AG04449 (cell line): Measurements from ENCODE around the gene TANGO6.
"Not testable (repeated sequence)": the region's sequence is repeated elsewhere in the genome, so short reads cannot be mapped to it uniquely, and the experiment has no call there.

Experiments
- CTCF ChIA-PET: fragments of 350-600 bp; formaldehyde crosslinking; extraction: SDS; loops from one replicate; lab custom pipeline; 2021; ENCODE audit warnings: antibody characterized with exemption; lab: Yijun Ruan, JAX
- POLR2A ChIA-PET: fragments of 400-600, 350-600 bp; formaldehyde crosslinking; extraction: SDS; loops from one replicate; lab custom pipeline; 2020; ENCODE audit warnings: antibody characterized with exemption, inconsistent platforms; lab: Yijun Ruan, JAX
- DNase-seq: peaks from one replicate; pipeline ENCODE4 v3.0.0-alpha.2; 2010; ENCODE audit warnings: low read depth, low spot score
- H3K4me3 ChIP-seq: 2 replicates; pipeline ENCODE4 v1.5.1; 2011; ENCODE audit warnings: low read depth, mild to moderate bottlenecking, control low read depth, low read length
- TF ChIP-seq, protein P1 (sequence below): IDR thresholded peaks from one replicate; pipeline ENCODE4 v1.5.1; 2011; ENCODE audit warnings: mild to moderate bottlenecking, moderate library complexity, low read length, control low read depth, inconsistent platforms; ENCODE audit not compliant: insufficient read depth; ENCODE audit errors: missing control alignments

Gene TANGO6

GRCh38 chr16:68980695-68981315, 137.5 kb downstream of the TANGO6 start:
- ChIA-PET CTCF (interaction anchor here (1.4 kb wide), 1 partner anchor 391 kb away, joined by 3 read pairs; no protein-coding TSS in a partner anchor), POLR2A (no interaction called here)
- TF ChIP-seq, protein P1, sequence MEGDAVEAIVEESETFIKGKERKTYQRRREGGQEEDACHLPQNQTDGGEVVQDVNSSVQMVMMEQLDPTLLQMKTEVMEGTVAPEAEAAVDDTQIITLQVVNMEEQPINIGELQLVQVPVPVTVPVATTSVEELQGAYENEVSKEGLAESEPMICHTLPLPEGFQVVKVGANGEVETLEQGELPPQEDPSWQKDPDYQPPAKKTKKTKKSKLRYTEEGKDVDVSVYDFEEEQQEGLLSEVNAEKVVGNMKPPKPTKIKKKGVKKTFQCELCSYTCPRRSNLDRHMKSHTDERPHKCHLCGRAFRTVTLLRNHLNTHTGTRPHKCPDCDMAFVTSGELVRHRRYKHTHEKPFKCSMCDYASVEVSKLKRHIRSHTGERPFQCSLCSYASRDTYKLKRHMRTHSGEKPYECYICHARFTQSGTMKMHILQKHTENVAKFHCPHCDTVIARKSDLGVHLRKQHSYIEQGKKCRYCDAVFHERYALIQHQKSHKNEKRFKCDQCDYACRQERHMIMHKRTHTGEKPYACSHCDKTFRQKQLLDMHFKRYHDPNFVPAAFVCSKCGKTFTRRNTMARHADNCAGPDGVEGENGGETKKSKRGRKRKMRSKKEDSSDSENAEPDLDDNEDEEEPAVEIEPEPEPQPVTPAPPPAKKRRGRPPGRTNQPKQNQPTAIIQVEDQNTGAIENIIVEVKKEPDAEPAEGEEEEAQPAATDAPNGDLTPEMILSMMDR: no peak
- no peak overlapping the region for H3K4me3 ChIP-seq
- no peak for DNase-seq

GRCh38 chr16:68981971-68982370, 138.6 kb downstream of the TANGO6 start:
- no peak for DNase-seq
- ChIA-PET CTCF (no interaction called here), POLR2A (no interaction called here)
- TF ChIP-seq, protein P1: no peak
- no peak overlapping the region for H3K4me3 ChIP-seq

DNA sequence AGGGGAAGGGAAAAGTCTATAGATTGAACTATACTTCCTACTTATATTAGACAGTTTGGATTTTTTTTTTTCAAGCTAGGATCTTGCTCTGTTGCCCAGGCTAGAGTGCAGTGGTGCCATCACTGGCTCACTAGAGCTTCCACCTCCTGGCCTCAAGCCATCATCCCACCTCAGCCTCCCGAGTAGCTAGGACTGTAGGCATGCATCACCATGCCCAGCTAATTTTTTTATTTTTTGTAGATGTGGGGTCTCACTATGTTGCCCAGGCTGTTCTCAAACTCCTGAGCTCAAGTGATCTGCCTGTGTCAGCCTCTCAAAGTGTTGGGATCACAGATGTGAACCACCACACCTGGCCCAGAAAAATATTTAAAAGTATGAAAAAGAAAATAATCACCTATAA, 141.1 kb downstream of the TANGO6 start:
- POLR2A ChIA-PET: no interaction called here
- no peak overlapping the region for H3K4me3 ChIP-seq
- TF ChIP-seq, protein P1: no peak
- CTCF ChIA-PET: interaction anchor here (1.0 to 1.4 kb wide), 5 partner anchors 10 to 140 kb away, joined by 3 to 5 read pairs (median 3); no protein-coding TSS in a partner anchor
- DNase-seq: no peak

- ChIA-PET CTCF (interaction anchor here (1.0 to 1.4 kb wide), 3 partner anchors 10 to 139 kb away, joined by 3 to 4 read pairs (median 3); no protein-coding TSS in a partner anchor), POLR2A (interaction anchor here (1.3 kb wide), 1 partner anchor 120 kb away, joined by 3 read pairs; the partner anchor contains the start of gene HAS3)
Observed at GRCh38 chr16:68985268-68985667, 141.9 kb downstream of the TANGO6 start.

GRCh38 chr16:68985855-68986254, 142.5 kb downstream of the TANGO6 start:
- no peak overlapping the region for H3K4me3 ChIP-seq
- ChIA-PET CTCF (interaction anchor here (1.2 to 1.4 kb wide), 2 partner anchors 10 to 139 kb away, joined by 3 to 4 read pairs; no protein-coding TSS in a partner anchor), POLR2A (interaction anchor here (0.6 to 1.3 kb wide), 2 partner anchors 120 to 138 kb away, joined by 3 to 4 read pairs; partner anchors contain the start of gene HAS3)
- DNase-seq: no peak
- TF ChIP-seq, protein P1: no peak

More at GRCh38 chr16:68985268-68985667, 141.9 kb downstream of the TANGO6 start:
- TF ChIP-seq, protein P1: no peak
- DNase-seq: no peak
- no peak overlapping the region for H3K4me3 ChIP-seq

- ChIA-PET CTCF (interaction anchor here (0.8 to 1.2 kb wide), 3 partner anchors 15 to 118 kb away, joined by 4 to 5 read pairs (median 4); no protein-coding TSS in a partner anchor), POLR2A (no interaction called here)
- H3K4me3 ChIP-seq: no peak overlapping the region
- TF ChIP-seq, protein P1: no peak
- no peak for DNase-seq
Observed at GRCh38 chr16:68987734-68988457, 144.6 kb downstream of the TANGO6 start.

- POLR2A ChIA-PET, DNase-seq: not testable (repeated sequence)
Observed at GRCh38 chr16:68990172-68990845, 147.0 kb downstream of the TANGO6 start.

More at GRCh38 chr16:68990172-68990845, 147.0 kb downstream of the TANGO6 start:
- CTCF ChIA-PET: interaction anchor here (1.0 to 1.2 kb wide), 2 partner anchors 88 to 296 kb away, joined by 3 read pairs; no protein-coding TSS in a partner anchor
- not testable (repeated sequence) for H3K4me3 ChIP-seq
